ENCODE measurements around the gene UNC45B. TPM values are rescaled to one million over a fixed set of nuclear protein-coding genes. Genes with fewer than 3 reads are reported as not detected.

UNC45B gene
- total RNA-seq, 3 donors from 2014 or later (not counting 1 experiment from before 2014, with no cell fraction given), result 0.78 to 1.4 (median 1.2) TPM

DNA sequence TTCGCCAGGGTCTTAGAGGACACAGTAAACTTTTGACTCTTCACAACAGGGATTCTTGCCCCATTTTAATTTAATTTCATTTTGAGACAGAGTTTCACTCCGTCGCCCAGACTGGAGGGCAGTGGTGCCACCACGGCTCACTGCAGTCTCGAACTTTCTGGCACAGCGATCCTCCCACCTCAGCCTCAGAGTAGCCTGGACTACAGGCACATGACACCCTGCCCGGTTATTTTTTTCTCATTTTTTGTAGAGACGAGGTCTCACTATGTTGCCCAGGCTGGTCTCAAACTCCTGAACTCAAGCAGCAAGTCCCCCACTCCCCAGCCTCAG lies 5.2 kb upstream of the UNC45B start:
- DNase-seq (no peak), ATAC-seq (no peak)
- no peak overlapping the region for H3K27ac ChIP-seq (ENCODE audit: low read length)
- peaks cover 16% of the 10 kb centered on the region for H3K4me1 ChIP-seq (ENCODE audit: control insufficient read depth, insufficient read depth, low read length)
- no peaks in the 10 kb centered on the region for H3K27me3 ChIP-seq (ENCODE audit: control insufficient read depth, insufficient read depth, low read length)
- 71% methylated on average over 8 of the region's 8 CpGs for WGBS (ENCODE audit: insufficient coverage)
- Mint-ChIP-seq H3K27me3 (ENCODE audit: low read depth in 2 of 2) (no peaks in the 10 kb centered on the region), H3K27ac (peak overlapping the region; percentile 29 to 58), H3K36me3 (no peaks in the 10 kb centered on the region), H3K9me3 (no peaks in the 10 kb centered on the region), H3K4me3 (peak overlapping the region; percentile 84), H3K4me1 (peaks cover 4 to 6% of the 10 kb centered on the region in 2 donors)
- H3K9me3 ChIP-seq (ENCODE audit: control insufficient read depth, insufficient read depth, low read length), result no peaks in the 10 kb centered on the region
- H3K36me3 ChIP-seq (ENCODE audit: control insufficient read depth, insufficient read depth, low read length), result peaks cover 23% of the 10 kb centered on the region
- intact Hi-C loops (cut with micrococcal nuclease), result no loop called here
- no peak overlapping the region for H3K4me3 ChIP-seq (ENCODE audit: low read length)
- TF ChIP-seq, protein P1, sequence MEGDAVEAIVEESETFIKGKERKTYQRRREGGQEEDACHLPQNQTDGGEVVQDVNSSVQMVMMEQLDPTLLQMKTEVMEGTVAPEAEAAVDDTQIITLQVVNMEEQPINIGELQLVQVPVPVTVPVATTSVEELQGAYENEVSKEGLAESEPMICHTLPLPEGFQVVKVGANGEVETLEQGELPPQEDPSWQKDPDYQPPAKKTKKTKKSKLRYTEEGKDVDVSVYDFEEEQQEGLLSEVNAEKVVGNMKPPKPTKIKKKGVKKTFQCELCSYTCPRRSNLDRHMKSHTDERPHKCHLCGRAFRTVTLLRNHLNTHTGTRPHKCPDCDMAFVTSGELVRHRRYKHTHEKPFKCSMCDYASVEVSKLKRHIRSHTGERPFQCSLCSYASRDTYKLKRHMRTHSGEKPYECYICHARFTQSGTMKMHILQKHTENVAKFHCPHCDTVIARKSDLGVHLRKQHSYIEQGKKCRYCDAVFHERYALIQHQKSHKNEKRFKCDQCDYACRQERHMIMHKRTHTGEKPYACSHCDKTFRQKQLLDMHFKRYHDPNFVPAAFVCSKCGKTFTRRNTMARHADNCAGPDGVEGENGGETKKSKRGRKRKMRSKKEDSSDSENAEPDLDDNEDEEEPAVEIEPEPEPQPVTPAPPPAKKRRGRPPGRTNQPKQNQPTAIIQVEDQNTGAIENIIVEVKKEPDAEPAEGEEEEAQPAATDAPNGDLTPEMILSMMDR (IDR thresholded peaks at IDR 0.05), result peak; percentile 23

DNA sequence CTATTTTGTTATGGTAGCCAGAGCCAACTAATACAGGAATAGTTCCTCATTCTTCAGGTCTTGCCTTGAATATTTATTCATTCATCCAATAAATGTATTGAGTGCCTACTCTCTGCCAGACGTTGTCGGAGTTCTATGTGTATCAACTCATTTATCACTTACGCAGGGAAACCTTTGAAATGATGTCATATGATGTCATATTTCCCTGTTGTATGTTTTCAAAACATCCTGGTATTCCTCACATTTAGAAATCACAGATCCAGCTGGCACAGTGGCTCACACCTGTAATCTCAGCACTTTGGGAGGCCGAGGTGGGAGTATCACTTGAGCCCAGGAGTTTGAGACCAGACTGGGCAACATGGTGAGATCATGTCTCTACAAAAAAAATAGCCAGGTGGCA lies 2.8 kb upstream of the UNC45B start:
- Histone ChIP-seq H3K27me3 (ENCODE audit: control insufficient read depth, insufficient read depth, low read length) (no peaks in the 10 kb centered on the region), H3K36me3 (ENCODE audit: control insufficient read depth, insufficient read depth, low read length) (peaks cover 2% of the 10 kb centered on the region), H3K4me3 (ENCODE audit: low read length) (no peak overlapping the region), H3K9me3 (ENCODE audit: control insufficient read depth, insufficient read depth, low read length) (no peaks in the 10 kb centered on the region), H3K27ac (ENCODE audit: low read length) (no peak overlapping the region), H3K4me1 (ENCODE audit: control insufficient read depth, insufficient read depth, low read length) (peaks cover 16% of the 10 kb centered on the region)
- intact Hi-C loops (cut with micrococcal nuclease), result no loop called here
- Mint-ChIP-seq H3K4me1 (peaks cover 4 to 6% of the 10 kb centered on the region in 2 donors), H3K27ac (no peak overlapping the region), H3K36me3 (no peaks in the 10 kb centered on the region), H3K4me3 (no peak overlapping the region), H3K9me3 (no peaks in the 10 kb centered on the region), H3K27me3 (ENCODE audit: low read depth in 2 of 2) (no peaks in the 10 kb centered on the region)
- TF ChIP-seq, protein P1 (IDR thresholded peaks at IDR 0.05), result no peak
- 95% methylated on average over 4 of the region's 4 CpGs for WGBS (ENCODE audit: insufficient coverage)
- DNase-seq, result no peak
- no peak for ATAC-seq

DNA sequence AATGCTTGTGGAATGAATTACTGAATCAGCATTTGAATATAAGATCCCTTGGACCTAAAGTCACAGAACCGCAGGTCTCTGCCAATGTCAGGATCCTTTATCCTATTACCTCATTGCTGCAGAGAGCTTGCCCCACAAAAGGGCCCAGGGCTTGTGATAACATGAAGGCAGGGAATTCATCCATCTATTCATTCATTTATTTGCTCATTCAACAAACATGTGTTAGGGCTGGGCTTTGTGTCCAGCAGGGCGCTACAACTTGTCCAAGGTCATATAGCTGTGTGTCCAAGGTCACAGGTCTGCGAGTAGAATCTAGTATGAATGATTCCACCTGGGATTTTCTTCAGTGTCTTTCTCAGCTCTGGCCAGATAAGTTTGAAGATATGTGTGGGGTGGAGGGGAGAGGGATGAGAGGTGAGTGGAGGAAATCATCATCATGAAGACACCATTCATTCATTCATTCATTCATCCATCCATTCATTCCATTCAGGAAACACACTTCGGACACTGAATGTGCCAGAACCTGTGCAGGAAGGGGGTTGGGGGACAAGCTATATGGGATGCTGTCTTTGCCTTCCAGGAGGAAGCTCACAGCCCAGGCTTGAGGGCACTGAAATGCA lies 1.3 kb upstream of the UNC45B start:
- no peak overlapping the region for H3K4me3 ChIP-seq (ENCODE audit: low read length)
- Mint-ChIP-seq H3K9me3 (no peaks in the 10 kb centered on the region), H3K4me3 (no peak overlapping the region), H3K4me1 (peaks cover 4 to 6% of the 10 kb centered on the region in 2 donors), H3K27me3 (ENCODE audit: low read depth in 2 of 2) (no peaks in the 10 kb centered on the region), H3K36me3 (no peaks in the 10 kb centered on the region), H3K27ac (no peak overlapping the region)
- 96% methylated on average over 4 of the region's 4 CpGs for WGBS (ENCODE audit: insufficient coverage)
- no peaks in the 10 kb centered on the region for H3K9me3 ChIP-seq (ENCODE audit: control insufficient read depth, insufficient read depth, low read length)
- intact Hi-C loops (cut with micrococcal nuclease), result no loop called here
- no peaks in the 10 kb centered on the region for H3K27me3 ChIP-seq (ENCODE audit: control insufficient read depth, insufficient read depth, low read length)
- TF ChIP-seq, protein P1 (IDR thresholded peaks at IDR 0.05), result no peak
- H3K36me3 ChIP-seq (ENCODE audit: control insufficient read depth, insufficient read depth, low read length), result no peaks in the 10 kb centered on the region
- DNase-seq (no peak), ATAC-seq (no peak)
- no peak overlapping the region for H3K27ac ChIP-seq (ENCODE audit: low read length)
- peaks cover 12% of the 10 kb centered on the region for H3K4me1 ChIP-seq (ENCODE audit: control insufficient read depth, insufficient read depth, low read length)

DNA sequence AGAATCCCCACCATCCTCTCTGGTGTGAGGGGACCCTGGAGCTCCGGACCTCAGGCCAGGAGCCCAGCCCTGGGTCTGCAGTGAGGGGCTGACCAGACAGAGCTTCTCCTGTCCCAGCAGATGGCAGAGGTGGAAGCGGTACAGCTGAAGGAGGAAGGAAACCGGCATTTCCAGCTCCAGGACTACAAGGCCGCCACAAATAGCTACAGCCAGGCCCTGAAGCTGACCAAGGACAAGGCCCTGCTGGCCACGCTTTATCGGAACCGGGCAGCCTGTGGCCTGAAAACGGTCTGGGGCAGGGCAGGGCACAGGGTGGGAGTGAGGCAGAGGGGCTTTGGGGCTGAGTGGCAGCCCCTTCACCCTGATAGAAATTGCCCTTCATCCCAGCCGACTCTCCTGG lies 527 bp downstream of the UNC45B start:
- 86% methylated on average over 9 of the region's 9 CpGs for WGBS (ENCODE audit: insufficient coverage)
- no peak overlapping the region for H3K27ac Mint-ChIP-seq
- H3K4me3 Mint-ChIP-seq, result no peak overlapping the region
- Histone ChIP-seq H3K27me3 (ENCODE audit: control insufficient read depth, insufficient read depth, low read length) (no peaks in the 10 kb centered on the region), H3K36me3 (ENCODE audit: control insufficient read depth, insufficient read depth, low read length) (no peaks in the 10 kb centered on the region), H3K9me3 (ENCODE audit: control insufficient read depth, insufficient read depth, low read length) (no peaks in the 10 kb centered on the region), H3K27ac (ENCODE audit: low read length) (no peak overlapping the region), H3K4me3 (ENCODE audit: low read length) (no peak overlapping the region), H3K4me1 (ENCODE audit: control insufficient read depth, insufficient read depth, low read length) (no peaks in the 10 kb centered on the region)
- ATAC-seq, result no peak
- intact Hi-C loops (cut with micrococcal nuclease), result no loop called here
- TF ChIP-seq, protein P1 (IDR thresholded peaks at IDR 0.05), result no peak
- H3K9me3 Mint-ChIP-seq, result no peaks in the 10 kb centered on the region
- H3K27me3 Mint-ChIP-seq (ENCODE audit: low read depth in 2 of 2), result no peaks in the 10 kb centered on the region
- no peaks in the 10 kb centered on the region for H3K36me3 Mint-ChIP-seq
- no peaks in the 10 kb centered on the region for H3K4me1 Mint-ChIP-seq
- DNase-seq, result no peak

Data from natural killer cell (primary cell).